Measurements from ENCODE around the gene RORB. TPM values are rescaled to one million over a fixed set of nuclear protein-coding genes. Genes with fewer than 3 reads are reported as not detected.
"Not testable (repeated sequence)": the region's sequence is repeated elsewhere in the genome, so short reads cannot be mapped to it uniquely, and the experiment has no call there.

RORB gene
- total RNA-seq, 2 donors from 2014 or later = 0.55 to 2.4 TPM

- Histone ChIP-seq H3K36me3 (no peaks in the 10 kb centered on the region), H3K9me3 (no peaks in the 10 kb centered on the region), H3K27me3 (no peaks in the 10 kb centered on the region), H3K4me1 (no peaks in the 10 kb centered on the region), H3K27ac (no peak overlapping the region), H3K4me3 (no peak overlapping the region)
- no peak for DNase-seq (ENCODE audit: low spot score)
- TF ChIP-seq, protein P1, sequence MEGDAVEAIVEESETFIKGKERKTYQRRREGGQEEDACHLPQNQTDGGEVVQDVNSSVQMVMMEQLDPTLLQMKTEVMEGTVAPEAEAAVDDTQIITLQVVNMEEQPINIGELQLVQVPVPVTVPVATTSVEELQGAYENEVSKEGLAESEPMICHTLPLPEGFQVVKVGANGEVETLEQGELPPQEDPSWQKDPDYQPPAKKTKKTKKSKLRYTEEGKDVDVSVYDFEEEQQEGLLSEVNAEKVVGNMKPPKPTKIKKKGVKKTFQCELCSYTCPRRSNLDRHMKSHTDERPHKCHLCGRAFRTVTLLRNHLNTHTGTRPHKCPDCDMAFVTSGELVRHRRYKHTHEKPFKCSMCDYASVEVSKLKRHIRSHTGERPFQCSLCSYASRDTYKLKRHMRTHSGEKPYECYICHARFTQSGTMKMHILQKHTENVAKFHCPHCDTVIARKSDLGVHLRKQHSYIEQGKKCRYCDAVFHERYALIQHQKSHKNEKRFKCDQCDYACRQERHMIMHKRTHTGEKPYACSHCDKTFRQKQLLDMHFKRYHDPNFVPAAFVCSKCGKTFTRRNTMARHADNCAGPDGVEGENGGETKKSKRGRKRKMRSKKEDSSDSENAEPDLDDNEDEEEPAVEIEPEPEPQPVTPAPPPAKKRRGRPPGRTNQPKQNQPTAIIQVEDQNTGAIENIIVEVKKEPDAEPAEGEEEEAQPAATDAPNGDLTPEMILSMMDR (IDR thresholded peaks at IDR 0.05) = no peak
Measured at GRCh38 chr9:74528207-74528606, 31.1 kb downstream of the RORB start.

- H3K4me1 ChIP-seq; H3K4me3 ChIP-seq; H3K27ac ChIP-seq; DNase-seq (ENCODE audit: low spot score); H3K36me3 ChIP-seq; H3K9me3 ChIP-seq; H3K27me3 ChIP-seq: not testable (repeated sequence)
Measured at GRCh38 chr9:74530458-74530857, 33.3 kb downstream of the RORB start.

- Histone ChIP-seq H3K36me3 (no peaks in the 10 kb centered on the region), H3K27me3 (no peaks in the 10 kb centered on the region), H3K4me3 (no peak overlapping the region), H3K9me3 (no peaks in the 10 kb centered on the region), H3K4me1 (no peaks in the 10 kb centered on the region), H3K27ac (no peak overlapping the region)
- TF ChIP-seq, protein P1 (IDR thresholded peaks at IDR 0.05) = no peak
- no peak for DNase-seq (ENCODE audit: low spot score)
Measured at GRCh38 chr9:74533253-74533652, 36.1 kb downstream of the RORB start.

DNA sequence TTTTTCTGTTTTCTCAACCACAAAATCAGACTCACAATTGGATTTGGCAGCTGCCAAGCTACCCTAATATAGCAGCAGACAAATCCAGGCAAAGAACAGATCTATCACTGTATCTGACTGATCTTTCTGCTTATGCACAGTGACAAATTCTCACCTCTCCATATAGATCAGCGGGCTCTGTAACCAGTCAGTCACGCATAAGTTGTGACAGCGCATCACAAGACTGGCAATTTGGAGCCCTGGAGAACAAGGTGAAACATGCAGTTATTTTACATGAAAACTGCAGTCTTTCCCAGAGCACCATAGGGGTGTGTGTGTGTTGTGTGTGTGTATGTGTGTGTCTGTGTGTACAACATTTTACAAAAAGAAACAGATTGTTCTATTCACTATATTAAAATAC, 37.7 kb downstream of the RORB start:
- DNase-seq (ENCODE audit: low spot score) = no peak
- Histone ChIP-seq H3K4me3 (no peak overlapping the region), H3K36me3 (no peaks in the 10 kb centered on the region), H3K27me3 (no peaks in the 10 kb centered on the region), H3K4me1 (no peaks in the 10 kb centered on the region), H3K9me3 (no peaks in the 10 kb centered on the region), H3K27ac (no peak overlapping the region)
- TF ChIP-seq, protein P1 (IDR thresholded peaks at IDR 0.05) = no peak

DNA sequence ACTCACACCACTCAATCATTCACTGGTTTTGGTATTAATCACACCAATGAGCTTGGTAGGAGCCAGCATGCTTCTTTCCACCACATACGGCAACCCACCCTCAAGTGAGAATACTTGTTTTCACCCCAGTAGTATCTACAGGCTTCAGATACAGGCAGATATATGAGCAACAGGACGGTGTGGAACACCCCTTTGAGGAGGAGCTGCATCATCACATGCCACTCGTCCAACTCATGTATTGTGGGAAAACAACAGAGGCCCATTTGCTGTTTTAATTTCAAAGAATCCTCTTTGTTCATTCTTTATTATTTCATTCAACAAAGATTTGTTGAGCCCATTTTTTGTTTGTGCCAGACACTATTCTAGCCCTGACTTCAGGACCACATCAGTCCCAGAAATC, 46.0 kb downstream of the RORB start:
- DNase-seq (ENCODE audit: low spot score) = no peak
- H3K4me1 ChIP-seq = no peaks in the 10 kb centered on the region

DNA sequence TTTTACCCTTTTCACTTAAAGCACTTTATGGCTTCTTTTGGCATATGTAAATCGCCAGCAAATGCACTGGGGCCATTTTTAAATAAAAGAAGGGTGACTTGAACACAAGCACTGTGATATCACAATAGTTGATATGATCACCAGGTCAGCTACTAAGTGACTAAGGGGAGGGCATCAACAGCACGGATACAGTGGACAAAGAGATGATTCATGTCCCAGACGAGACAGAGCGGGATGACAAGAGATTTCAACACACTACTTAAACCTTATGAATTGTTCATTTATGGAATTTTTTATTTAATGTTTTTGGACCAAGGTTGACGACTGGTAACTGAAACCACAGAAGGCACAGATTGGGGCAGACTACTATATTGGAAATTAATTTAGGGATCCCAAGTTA, 54.1 kb downstream of the RORB start:
- no peaks in the 10 kb centered on the region for H3K9me3 ChIP-seq
- no peak for DNase-seq (ENCODE audit: low spot score)
- no peaks in the 10 kb centered on the region for H3K4me1 ChIP-seq
- no peaks in the 10 kb centered on the region for H3K27me3 ChIP-seq
- H3K27ac ChIP-seq = no peak overlapping the region
- TF ChIP-seq, protein P1 (IDR thresholded peaks at IDR 0.05) = no peak
- H3K36me3 ChIP-seq = no peaks in the 10 kb centered on the region
- H3K4me3 ChIP-seq = no peak overlapping the region

More for the DNA sequence above, 46.0 kb downstream of the RORB start:
- Histone ChIP-seq H3K27ac (no peak overlapping the region), H3K9me3 (no peaks in the 10 kb centered on the region), H3K27me3 (no peaks in the 10 kb centered on the region), H3K36me3 (no peaks in the 10 kb centered on the region), H3K4me3 (no peak overlapping the region)
- TF ChIP-seq, protein P1 (IDR thresholded peaks at IDR 0.05) = no peak

All from right atrium auricular region (tissue), 2 donors.